GM12873 (cell line): Measurements from ENCODE around the gene TUBB.
A peak's percentile ranks its signal among the peaks of the same experiment; 100 is the strongest.

Source experiments
- TF ChIP-seq, protein P1 (sequence below): IDR thresholded peaks from 2 replicates; pipeline ENCODE4 v1.5.1; 2012; ENCODE audit warnings: low read depth, mild to moderate bottlenecking, moderate library complexity, low read length, control low read depth; ENCODE audit not compliant: insufficient read depth; ENCODE audit errors: missing control alignments

TUBB gene

GRCh38 chr6:30740540-30740870, 20.4 kb downstream of the TUBB start:
- TF ChIP-seq, protein P1, sequence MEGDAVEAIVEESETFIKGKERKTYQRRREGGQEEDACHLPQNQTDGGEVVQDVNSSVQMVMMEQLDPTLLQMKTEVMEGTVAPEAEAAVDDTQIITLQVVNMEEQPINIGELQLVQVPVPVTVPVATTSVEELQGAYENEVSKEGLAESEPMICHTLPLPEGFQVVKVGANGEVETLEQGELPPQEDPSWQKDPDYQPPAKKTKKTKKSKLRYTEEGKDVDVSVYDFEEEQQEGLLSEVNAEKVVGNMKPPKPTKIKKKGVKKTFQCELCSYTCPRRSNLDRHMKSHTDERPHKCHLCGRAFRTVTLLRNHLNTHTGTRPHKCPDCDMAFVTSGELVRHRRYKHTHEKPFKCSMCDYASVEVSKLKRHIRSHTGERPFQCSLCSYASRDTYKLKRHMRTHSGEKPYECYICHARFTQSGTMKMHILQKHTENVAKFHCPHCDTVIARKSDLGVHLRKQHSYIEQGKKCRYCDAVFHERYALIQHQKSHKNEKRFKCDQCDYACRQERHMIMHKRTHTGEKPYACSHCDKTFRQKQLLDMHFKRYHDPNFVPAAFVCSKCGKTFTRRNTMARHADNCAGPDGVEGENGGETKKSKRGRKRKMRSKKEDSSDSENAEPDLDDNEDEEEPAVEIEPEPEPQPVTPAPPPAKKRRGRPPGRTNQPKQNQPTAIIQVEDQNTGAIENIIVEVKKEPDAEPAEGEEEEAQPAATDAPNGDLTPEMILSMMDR: no peak

DNA sequence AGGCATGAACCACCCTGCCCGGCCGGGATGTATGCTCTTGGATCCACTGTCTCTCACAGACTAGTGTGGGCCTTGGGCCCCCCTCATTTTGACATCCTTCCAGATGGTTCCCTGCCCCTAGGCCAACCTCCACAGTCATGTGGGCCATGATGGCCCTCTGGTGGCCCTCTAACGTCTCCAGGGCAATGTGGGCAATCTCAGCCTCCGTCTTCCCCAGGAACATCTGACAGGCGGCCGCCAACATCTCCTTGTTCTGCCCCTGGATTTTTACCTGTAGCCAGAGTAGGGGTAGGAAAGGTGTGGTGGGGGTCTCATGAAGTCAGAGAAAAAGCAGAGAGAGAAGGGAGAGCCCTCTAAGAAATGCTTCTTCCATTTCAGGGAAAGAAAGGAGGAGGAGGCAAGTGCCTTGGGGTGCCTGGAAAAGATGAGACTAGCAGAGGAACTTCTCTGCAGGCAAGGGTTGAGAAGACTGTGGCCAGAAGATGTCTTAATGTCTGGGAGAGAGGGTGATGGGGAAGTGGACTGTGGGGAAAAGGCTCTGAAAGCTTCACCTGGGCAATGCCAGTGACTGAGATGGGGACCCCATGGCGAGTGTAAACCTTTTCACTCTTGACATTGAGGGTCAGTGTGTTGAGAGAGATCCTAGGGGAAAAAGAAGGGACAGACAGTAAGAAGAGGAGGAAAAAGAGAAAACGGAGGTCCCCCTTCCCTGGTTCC, 21.1 kb downstream of the TUBB start:
- TF ChIP-seq, protein P1: no peak

DNA sequence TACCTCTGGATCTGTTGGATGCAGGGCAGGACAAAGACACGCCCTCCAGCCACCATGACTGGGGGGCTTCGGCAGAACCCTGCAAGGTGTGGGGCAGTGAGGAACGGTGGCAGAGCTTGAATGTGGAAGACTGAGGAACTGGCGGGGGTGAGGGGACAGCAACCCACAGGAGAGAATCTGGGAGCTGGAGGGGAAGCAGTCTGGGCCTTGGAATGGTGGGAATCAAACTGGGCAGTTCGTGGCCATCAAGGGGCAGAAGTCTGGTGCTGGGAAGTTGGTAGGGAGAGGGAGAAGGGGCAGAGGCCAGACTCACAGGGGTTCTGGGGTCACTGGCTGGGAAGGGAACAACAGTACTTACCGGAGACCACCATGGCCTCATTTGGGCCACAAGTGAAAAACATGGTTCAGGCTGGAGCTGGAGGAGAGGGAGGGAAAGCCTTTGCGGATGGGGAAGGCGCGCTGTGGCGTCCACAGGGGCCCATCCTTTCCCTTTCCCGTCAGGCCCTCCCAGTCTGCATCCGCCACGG, 21.7 kb downstream of the TUBB start:
- TF ChIP-seq, protein P1: no peak

GRCh38 chr6:30742316-30743098, 22.4 kb downstream of the TUBB start, which contains the start of gene FLOT1:
Gene FLOT1, minus strand, starts transcription at chr6:30742687. Its CDS starts 498 bp downstream, at chr6:30742189.
- TF ChIP-seq, protein P1: no peak

GRCh38 chr6:30743099-30744053, 23.2 kb downstream of the TUBB start:
- TF ChIP-seq, protein P1: no peak

- TF ChIP-seq, protein P1: peak; percentile 75
Observed at GRCh38 chr6:30744054-30744805, 24.1 kb downstream of the TUBB start, which contains the start of gene IER3. Gene IER3, minus strand, starts transcription at chr6:30744547. Its CDS starts 29 bp downstream, at chr6:30744518.
